Kidney epithelial cell (primary cell): Measurements from ENCODE around the gene LAG3. TPM values are rescaled to one million over a fixed set of nuclear protein-coding genes. Genes with fewer than 3 reads are reported as not detected.
A peak's percentile ranks its signal among the peaks of the same experiment; 100 is the strongest.

Experiments used
- DNase-seq: peaks from one replicate; pipeline ENCODE4 v3.0.0-alpha.2; 2010; ENCODE audit warnings: low read depth
- H3K27me3 ChIP-seq: 2 replicates; pipeline ENCODE4 v1.6.0; 2011; ENCODE audit warnings: low read length; ENCODE audit not compliant: control insufficient read depth, insufficient read depth
- H3K36me3 ChIP-seq: 2 replicates; pipeline ENCODE4 v1.5.1; 2011; ENCODE audit warnings: low read length; ENCODE audit not compliant: control insufficient read depth, insufficient read depth
- H3K4me3 ChIP-seq: 2 replicates; pipeline ENCODE4 v1.5.1; 2011; ENCODE audit warnings: low read depth, mild to moderate bottlenecking, control low read depth, low read length
- total RNA-seq: library from RNA; depleted of rRNA; stranded (reverse); fragments of >200 nt; gene quantifications from 2 replicates; pipeline ENCODE4 v1.2.3, GENCODE V29; 2015
- TF ChIP-seq, protein P1 (sequence below): IDR thresholded peaks from 2 replicates; pipeline ENCODE4 v1.5.1; 2011; ENCODE audit warnings: mild to moderate bottlenecking, moderate library complexity, low read length, control low read depth, inconsistent platforms; ENCODE audit not compliant: insufficient read depth, poor library complexity, severe bottlenecking

LAG3 gene
- total RNA-seq: not detected in 2 replicates

DNA sequence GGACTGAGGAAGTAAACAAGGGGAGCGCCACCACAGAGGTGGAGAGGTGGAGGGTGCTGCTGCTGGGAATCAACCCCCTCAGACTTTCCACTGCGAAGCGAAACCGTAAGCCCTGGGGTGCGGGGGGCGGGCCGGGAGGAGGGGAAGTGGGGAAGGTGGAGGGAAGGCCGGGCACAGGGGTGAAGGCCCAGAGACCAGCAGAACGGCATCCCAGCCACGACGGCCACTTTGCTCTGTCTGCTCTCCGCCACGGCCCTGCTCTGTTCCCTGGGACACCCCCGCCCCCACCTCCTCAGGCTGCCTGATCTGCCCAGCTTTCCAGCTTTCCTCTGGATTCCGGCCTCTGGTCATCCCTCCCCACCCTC is at the start of gene LAG3:
Gene LAG3 (plus strand): TSS at position 190 of the 365 bp plus-strand sequence. CDS start 333 bp downstream, outside the sequence.
- H3K4me3 ChIP-seq: no peak within 1 kb of the TSS

DNA sequence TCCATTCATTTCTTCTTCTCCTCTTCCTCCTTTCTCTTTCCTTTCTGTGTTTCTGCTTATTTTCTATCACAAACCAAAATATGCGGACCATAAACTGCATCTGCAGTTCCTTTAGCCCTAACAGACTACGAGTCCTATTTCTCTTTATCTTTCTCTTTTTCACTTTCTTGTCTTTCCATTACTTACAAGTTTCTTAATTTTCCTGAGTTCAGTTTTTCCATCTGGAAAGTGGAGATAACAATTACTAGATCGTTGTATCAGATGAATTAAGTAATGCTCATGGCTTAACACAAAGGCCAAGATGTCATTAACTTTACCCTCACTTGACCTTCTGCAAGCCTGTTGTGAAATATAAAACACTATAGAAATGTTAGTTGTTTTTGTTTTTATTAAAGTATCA is 49.5 kb upstream of the LAG3 start:
- no peaks in the 10 kb centered on the region for H3K27me3 ChIP-seq
- TF ChIP-seq, protein P1, sequence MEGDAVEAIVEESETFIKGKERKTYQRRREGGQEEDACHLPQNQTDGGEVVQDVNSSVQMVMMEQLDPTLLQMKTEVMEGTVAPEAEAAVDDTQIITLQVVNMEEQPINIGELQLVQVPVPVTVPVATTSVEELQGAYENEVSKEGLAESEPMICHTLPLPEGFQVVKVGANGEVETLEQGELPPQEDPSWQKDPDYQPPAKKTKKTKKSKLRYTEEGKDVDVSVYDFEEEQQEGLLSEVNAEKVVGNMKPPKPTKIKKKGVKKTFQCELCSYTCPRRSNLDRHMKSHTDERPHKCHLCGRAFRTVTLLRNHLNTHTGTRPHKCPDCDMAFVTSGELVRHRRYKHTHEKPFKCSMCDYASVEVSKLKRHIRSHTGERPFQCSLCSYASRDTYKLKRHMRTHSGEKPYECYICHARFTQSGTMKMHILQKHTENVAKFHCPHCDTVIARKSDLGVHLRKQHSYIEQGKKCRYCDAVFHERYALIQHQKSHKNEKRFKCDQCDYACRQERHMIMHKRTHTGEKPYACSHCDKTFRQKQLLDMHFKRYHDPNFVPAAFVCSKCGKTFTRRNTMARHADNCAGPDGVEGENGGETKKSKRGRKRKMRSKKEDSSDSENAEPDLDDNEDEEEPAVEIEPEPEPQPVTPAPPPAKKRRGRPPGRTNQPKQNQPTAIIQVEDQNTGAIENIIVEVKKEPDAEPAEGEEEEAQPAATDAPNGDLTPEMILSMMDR: no peak
- no peak overlapping the region for H3K4me3 ChIP-seq
- no peaks in the 10 kb centered on the region for H3K36me3 ChIP-seq
- no peak for DNase-seq

More for the DNA sequence above, at the start of gene LAG3:
- peaks cover 20% of the 10 kb centered on the region for H3K27me3 ChIP-seq
- peaks cover 2% of the 10 kb centered on the region for H3K36me3 ChIP-seq
- TF ChIP-seq, protein P1: no peak
- no peak for DNase-seq

DNA sequence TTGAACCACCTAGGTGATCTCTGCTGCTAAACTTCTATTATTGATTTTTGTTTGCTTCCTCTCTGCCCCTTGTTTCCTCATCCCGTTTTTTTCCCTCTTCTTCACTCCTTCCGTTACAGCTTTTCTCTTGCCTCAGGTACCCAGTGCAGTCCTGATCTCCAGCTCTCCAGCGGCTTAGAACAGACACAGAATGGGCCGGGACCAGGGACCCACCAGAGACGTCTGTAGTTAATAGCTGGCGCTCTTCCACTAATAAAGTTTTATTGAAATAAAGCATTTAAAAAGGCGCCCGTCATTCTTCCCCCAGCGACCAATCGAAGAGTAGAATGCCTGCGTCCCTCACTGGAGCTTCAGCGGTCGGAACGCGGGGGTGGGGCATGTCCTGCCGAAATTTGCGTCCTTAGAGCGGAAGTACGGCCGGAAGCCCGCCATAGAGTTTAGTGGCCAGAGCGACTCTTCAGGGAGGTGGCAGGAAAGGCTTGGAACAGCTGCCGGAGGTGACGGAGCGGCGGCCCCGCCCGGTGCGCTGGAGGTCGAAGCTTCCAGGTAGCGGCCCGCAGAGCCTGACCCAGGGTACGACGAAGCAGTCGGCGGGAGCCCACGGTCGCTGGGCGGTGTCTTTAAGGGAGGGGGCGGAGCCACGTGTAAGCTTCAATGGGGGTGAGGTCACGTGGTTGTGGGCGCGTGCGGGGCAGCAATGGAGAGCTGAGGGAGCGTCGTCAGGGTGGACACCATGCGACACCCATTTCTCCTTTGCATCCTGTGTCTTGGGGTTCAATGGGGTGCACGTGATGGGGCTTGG is 48.5 kb upstream of the LAG3 start, which contains the start of gene COPS7A:
Gene COPS7A (plus strand): TSS at position 440 of the 802 bp plus-strand sequence. CDS start 611 bp downstream, outside the sequence.
- TF ChIP-seq, protein P1: no peak
- H3K36me3 ChIP-seq: no peaks in the 10 kb centered on the region
- H3K4me3 ChIP-seq: peak within 1 kb of the TSS; percentile 53
- H3K27me3 ChIP-seq: no peaks in the 10 kb centered on the region
- peak; percentile 99 for DNase-seq

DNA sequence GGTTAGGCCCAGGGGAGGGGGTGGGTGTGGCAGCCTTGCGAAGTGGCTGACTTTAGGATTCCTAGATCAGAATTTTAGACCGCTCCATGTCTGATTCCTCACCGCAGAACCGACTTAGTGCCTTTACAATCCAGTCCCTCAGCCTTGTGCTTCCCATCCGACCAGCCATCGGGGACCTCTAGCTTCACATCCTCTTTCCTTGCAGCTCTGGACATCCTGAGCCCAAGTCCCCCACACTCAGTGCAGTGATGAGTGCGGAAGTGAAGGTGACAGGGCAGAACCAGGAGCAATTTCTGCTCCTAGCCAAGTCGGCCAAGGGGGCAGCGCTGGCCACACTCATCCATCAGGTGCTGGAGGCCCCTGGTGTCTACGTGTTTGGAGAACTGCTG is 47.9 kb upstream of the LAG3 start:
- TF ChIP-seq, protein P1: no peak
- no peaks in the 10 kb centered on the region for H3K36me3 ChIP-seq
- no peaks in the 10 kb centered on the region for H3K27me3 ChIP-seq
- peak overlapping the region; percentile 53 for H3K4me3 ChIP-seq
- DNase-seq: no peak

DNA sequence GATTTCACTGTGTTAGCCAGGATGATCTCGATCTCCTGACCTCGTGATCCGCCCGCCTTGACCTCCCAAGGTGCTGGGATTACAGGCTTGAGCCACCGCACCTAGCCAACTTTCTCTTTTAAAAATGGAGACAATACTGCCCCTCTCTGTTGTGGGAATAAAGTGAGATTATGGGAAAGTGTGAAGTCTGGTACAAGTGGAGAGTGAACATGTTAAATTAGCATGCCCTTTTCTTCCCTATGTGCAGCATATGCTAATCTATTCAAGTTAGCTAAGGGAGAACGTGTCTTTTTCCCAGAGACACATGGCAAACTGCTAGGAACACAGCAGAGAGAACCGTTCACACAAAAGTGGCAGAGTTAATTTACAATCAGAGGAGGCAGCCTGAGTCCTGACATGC is 47.0 kb upstream of the LAG3 start:
- no peaks in the 10 kb centered on the region for H3K27me3 ChIP-seq
- H3K36me3 ChIP-seq: peaks cover 2% of the 10 kb centered on the region
- no peak overlapping the region for H3K4me3 ChIP-seq
- no peak for DNase-seq
- TF ChIP-seq, protein P1: no peak
